Keratinocyte (primary cell): ENCODE results near the gene ULBP3.
"Not testable (repeated sequence)": the region's sequence is repeated elsewhere in the genome, so short reads cannot be mapped to it uniquely, and the experiment has no call there.

Source experiments
- CTCF ChIP-seq, 3 experiments: IDR thresholded peaks in 1 of 3; conservative IDR thresholded peaks in 1 of 3; optimal IDR thresholded peaks in 1 of 3; 2 replicates in 2 of 3; 3 replicates in 1 of 3; pipeline versions ENCODE3 to v1.5.1; 2011; ENCODE audit warnings: low read length in 3 of 3, mild to moderate bottlenecking in 3 of 3, moderate library complexity in 2 of 3, control low read depth in 1 of 3, inconsistent platforms in 1 of 3; ENCODE audit not compliant: insufficient read depth in 2 of 3; ENCODE audit errors: extremely low read depth in 1 of 3
- EZH2 ChIP-seq: IDR thresholded peaks from one replicate; pipeline ENCODE4 v1.6.1; 2012; ENCODE audit warnings: inconsistent platforms, mild to moderate bottlenecking, low read length, moderate library complexity

- TF ChIP-seq CTCF (optimal IDR thresholded peaks at IDR 0.05 in 1 of 3, IDR thresholded peaks at IDR 0.05 in 1 of 3, conservative IDR thresholded peaks at IDR 0.05 in 1 of 3; ENCODE audit: extremely low read depth in 1 of 3, insufficient read depth in 2 of 3, low read length in 3 of 3); EZH2: not testable (repeated sequence)
Observed at GRCh38 chr6:150021870-150022269, 47.1 kb downstream of the ULBP3 start.
